ENCODE data around the gene BLNK.
A peak's percentile ranks its signal among the peaks of the same experiment; 100 is the strongest.

Gene BLNK

GRCh38 chr10:96152437-96152836, 118.9 kb downstream of the BLNK start:
- Histone ChIP-seq H3K4me1 (ENCODE audit: control insufficient read depth, insufficient read depth, low read length) (no peaks in the 10 kb centered on the region), H3K4me3 (ENCODE audit: low read depth, low read length) (no peak overlapping the region), H3K36me3 (ENCODE audit: control insufficient read depth in 2 of 2, insufficient read depth in 1 of 2, low read length in 2 of 2) (peaks cover 23 to 62% of the 10 kb centered on the region in 2 experiments), H3K27ac (ENCODE audit: extremely low read depth, low read depth, low read length) (no peak overlapping the region), H3K9me3 (ENCODE audit: control insufficient read depth, insufficient read depth, low read depth, low read length) (no peaks in the 10 kb centered on the region)
- ChIA-PET POLR2A (no interaction called here), CTCF (no interaction called here)
- TF ChIP-seq SCRT2 (tag by site-specific recombination; IDR thresholded peaks at IDR 0.05): peak; percentile 77
- no peak for TF ChIP-seq ZNF26 (tag by site-specific recombination; IDR thresholded peaks at IDR 0.05)
- TF ChIP-seq ZBTB1 (tag by site-specific recombination; IDR thresholded peaks at IDR 0.05): no peak
- no peak for TF ChIP-seq YY1 (tag by site-specific recombination; IDR thresholded peaks at IDR 0.05)
- no peak for TF ChIP-seq TCF7L2 (IDR thresholded peaks at IDR 0.05; ENCODE audit: borderline replicate concordance, low read depth, low read length)
- no peak for TF ChIP-seq SCRT1 (tag by site-specific recombination; IDR thresholded peaks at IDR 0.05; ENCODE audit: borderline replicate concordance)
- no peak for TF ChIP-seq ZNF521 (tag by site-specific recombination; IDR thresholded peaks at IDR 0.05)
- TF ChIP-seq ZNF677 (tag by site-specific recombination; IDR thresholded peaks at IDR 0.05): no peak

Data from HEK293 (cell line).